Cardiac muscle cell (in vitro differentiated cells and primary cell): ENCODE results near the gene CHRND. TPM values are rescaled to one million over a fixed set of nuclear protein-coding genes. Genes with fewer than 3 reads are reported as not detected.

ENCODE experiments used
- DNase-seq, 2 donors: peaks; one replicate each; pipeline versions ENCODE4 v3.0.0 to v3.0.0-alpha.2; 2010 to 2017; ENCODE audit warnings: low read depth in 1 of 2, low spot score in 1 of 2
- H3K27ac ChIP-seq: fragments of 200-600 bp; sonication (generic); 2 replicates; pipeline ENCODE4 v1.5.1; 2016
- H3K27me3 ChIP-seq: fragments of 200-600 bp; sonication (generic); 2 replicates; pipeline ENCODE4 v1.6.0; 2016; ENCODE audit warnings: control low read depth
- H3K36me3 ChIP-seq: fragments of 200-600 bp; sonication (generic); 2 replicates; pipeline ENCODE4 v1.5.1; 2016; ENCODE audit warnings: control low read depth
- H3K4me1 ChIP-seq: fragments of 200-600 bp; sonication (generic); 2 replicates; pipeline ENCODE4 v1.8.1; 2017; ENCODE audit warnings: low read depth, mild to moderate bottlenecking, mixed run types
- H3K4me3 ChIP-seq: fragments of 200-600 bp; sonication (generic); 2 replicates; pipeline ENCODE4 v1.5.1; 2016; ENCODE audit warnings: mild to moderate bottlenecking
- H3K9me3 ChIP-seq: fragments of 200-600 bp; sonication (generic); 2 replicates; pipeline ENCODE4 v1.5.1; 2017; ENCODE audit warnings: low read depth, mild to moderate bottlenecking, control low read depth
- polyA plus RNA-seq: library from polyadenylated mRNA; unstranded; fragments of >200 nt; fragmentation: Nextera tagmentation; extraction: Ambion mirVana; gene quantifications from 2 replicates; pipeline ENCODE4 v1.2.1, GENCODE V29; 2016
- total RNA-seq: library from RNA; depleted of rRNA; stranded (reverse); fragments of >200 nt; gene quantifications from 2 replicates; pipeline ENCODE4 v1.2.3, GENCODE V29; 2016
- TF ChIP-seq, protein P1 (sequence below): IDR thresholded peaks from 2 replicates; pipeline ENCODE4 v1.5.1; 2012; ENCODE audit warnings: low read depth, mild to moderate bottlenecking, low read length

The CHRND gene
- total and polyA plus RNA-seq, 2 experiments from 2014 or later = 0.05 to 0.09 TPM

GRCh38 chr2:232503809-232504323 lies 22.1 kb upstream of the CHRND start:
- peaks cover 36% of the 10 kb centered on the region for H3K27me3 ChIP-seq
- TF ChIP-seq, protein P1, sequence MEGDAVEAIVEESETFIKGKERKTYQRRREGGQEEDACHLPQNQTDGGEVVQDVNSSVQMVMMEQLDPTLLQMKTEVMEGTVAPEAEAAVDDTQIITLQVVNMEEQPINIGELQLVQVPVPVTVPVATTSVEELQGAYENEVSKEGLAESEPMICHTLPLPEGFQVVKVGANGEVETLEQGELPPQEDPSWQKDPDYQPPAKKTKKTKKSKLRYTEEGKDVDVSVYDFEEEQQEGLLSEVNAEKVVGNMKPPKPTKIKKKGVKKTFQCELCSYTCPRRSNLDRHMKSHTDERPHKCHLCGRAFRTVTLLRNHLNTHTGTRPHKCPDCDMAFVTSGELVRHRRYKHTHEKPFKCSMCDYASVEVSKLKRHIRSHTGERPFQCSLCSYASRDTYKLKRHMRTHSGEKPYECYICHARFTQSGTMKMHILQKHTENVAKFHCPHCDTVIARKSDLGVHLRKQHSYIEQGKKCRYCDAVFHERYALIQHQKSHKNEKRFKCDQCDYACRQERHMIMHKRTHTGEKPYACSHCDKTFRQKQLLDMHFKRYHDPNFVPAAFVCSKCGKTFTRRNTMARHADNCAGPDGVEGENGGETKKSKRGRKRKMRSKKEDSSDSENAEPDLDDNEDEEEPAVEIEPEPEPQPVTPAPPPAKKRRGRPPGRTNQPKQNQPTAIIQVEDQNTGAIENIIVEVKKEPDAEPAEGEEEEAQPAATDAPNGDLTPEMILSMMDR = no peak
- no peak overlapping the region for H3K4me3 ChIP-seq

GRCh38 chr2:232504438-232504837 lies 21.5 kb upstream of the CHRND start:
- Histone ChIP-seq H3K27me3 (peaks cover 36% of the 10 kb centered on the region), H3K9me3 (no peaks in the 10 kb centered on the region), H3K36me3 (no peaks in the 10 kb centered on the region), H3K4me3 (no peak overlapping the region), H3K4me1 (peaks cover 21% of the 10 kb centered on the region), H3K27ac (no peak overlapping the region)
- no peak for DNase-seq
- TF ChIP-seq, protein P1 = no peak

More at GRCh38 chr2:232503809-232504323, 22.1 kb upstream of the CHRND start:
- Histone ChIP-seq H3K4me1 (peaks cover 21% of the 10 kb centered on the region), H3K27ac (no peak overlapping the region), H3K36me3 (no peaks in the 10 kb centered on the region), H3K9me3 (no peaks in the 10 kb centered on the region)
- DNase-seq = no peak

GRCh38 chr2:232505856-232506255 lies 20.1 kb upstream of the CHRND start:
- Histone ChIP-seq H3K27me3 (peaks cover 36% of the 10 kb centered on the region), H3K36me3 (no peaks in the 10 kb centered on the region), H3K4me1 (peaks cover 21% of the 10 kb centered on the region), H3K9me3 (no peaks in the 10 kb centered on the region), H3K4me3 (no peak overlapping the region), H3K27ac (no peak overlapping the region)
- no peak for DNase-seq
- TF ChIP-seq, protein P1 = no peak

- DNase-seq = no peak
- TF ChIP-seq, protein P1 = no peak
- no peak overlapping the region for H3K27ac ChIP-seq
- H3K4me1 ChIP-seq = peaks cover 18% of the 10 kb centered on the region
- H3K36me3 ChIP-seq = no peaks in the 10 kb centered on the region
- H3K9me3 ChIP-seq = no peaks in the 10 kb centered on the region
- H3K27me3 ChIP-seq = peaks cover 36% of the 10 kb centered on the region
- no peak overlapping the region for H3K4me3 ChIP-seq
These were observed 19.3 kb upstream of the CHRND start for GRCh38 chr2:232506709-232507108.

DNA sequence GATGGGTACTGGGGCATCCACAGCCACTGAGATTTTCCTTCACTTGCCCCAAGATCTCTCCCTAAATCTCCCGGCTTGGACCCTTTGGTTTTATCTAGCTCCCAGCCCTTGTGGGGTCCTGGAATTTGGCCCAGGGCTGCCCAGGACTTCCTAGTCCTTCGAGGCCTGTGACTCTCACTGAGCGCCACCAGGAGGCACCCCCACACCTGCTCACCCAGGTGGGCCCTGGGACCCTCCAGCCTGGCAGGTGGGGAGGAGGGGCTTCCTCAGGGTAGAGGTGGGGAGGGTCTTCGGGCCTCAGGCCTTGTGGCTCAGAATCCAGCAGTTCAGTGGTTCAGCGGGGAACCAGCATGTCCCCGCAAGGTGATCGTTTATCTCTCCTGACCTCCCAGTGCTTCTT lies 17.7 kb upstream of the CHRND start:
- H3K4me3 ChIP-seq = no peak overlapping the region
- H3K9me3 ChIP-seq = no peaks in the 10 kb centered on the region
- H3K4me1 ChIP-seq = peaks cover 8% of the 10 kb centered on the region
- no peak overlapping the region for H3K27ac ChIP-seq
- peaks cover 26% of the 10 kb centered on the region for H3K27me3 ChIP-seq
- no peak for DNase-seq
- TF ChIP-seq, protein P1 = no peak
- no peaks in the 10 kb centered on the region for H3K36me3 ChIP-seq
